Activated B cell treated with CpG ODN at 0.5 μM for 24 hours (primary cell): ENCODE measurements around the gene NFASC. TPM values are rescaled to one million over a fixed set of nuclear protein-coding genes. Genes with fewer than 3 reads are reported as not detected.

Source experiments
- ATAC-seq: fragments of 200-7000 bp; cut with Tn5 transposase; one replicate; pipeline ENCODE4 v1.10.0; 2021; ENCODE audit warnings: low read depth, mild to moderate bottlenecking, moderate library complexity
- CTCF ChIA-PET: fragments of 350-600 bp; sonication (Branson Sonifier 250); formaldehyde crosslinking; loops from one replicate; lab custom pipeline; 2021; ENCODE audit warnings: antibody characterized with exemption; lab: Charles Lee
- POLR2A ChIA-PET: fragments of 350-600 bp; sonication (Branson Sonifier 250); formaldehyde crosslinking; loops from one replicate; lab custom pipeline; 2021; ENCODE audit warnings: antibody characterized with exemption; lab: Charles Lee
- DNase-seq: peaks from one replicate; pipeline ENCODE4 v3.0.0; 2022
- H3K27ac Mint-ChIP-seq: one replicate; pipeline ENCODE4 v1.8.0; 2020; ENCODE audit warnings: mixed read lengths
- H3K27me3 Mint-ChIP-seq: one replicate; pipeline ENCODE4 v1.8.0; 2021; ENCODE audit warnings: mixed read lengths
- H3K36me3 Mint-ChIP-seq: one replicate; pipeline ENCODE4 v1.8.0; 2021; ENCODE audit warnings: low read depth, mixed read lengths
- H3K4me1 Mint-ChIP-seq: one replicate; pipeline ENCODE4 v1.8.0; 2021; ENCODE audit warnings: mixed read lengths
- H3K4me3 Mint-ChIP-seq: one replicate; pipeline ENCODE4 v1.8.0; 2020; ENCODE audit warnings: mild to moderate bottlenecking, mixed read lengths
- H3K9me3 Mint-ChIP-seq: one replicate; pipeline ENCODE4 v1.8.0; 2020; ENCODE audit warnings: mixed read lengths
- intact Hi-C: fragments of 100-400 bp; cut with micrococcal nuclease; formaldehyde crosslinking; loops from one replicate; pipeline ENCODE4 v1.15.1; 2024
- total RNA-seq: library from RNA; stranded (reverse); gene quantifications from 2 replicates; pipeline ENCODE4 v1.2.3, GENCODE V29; 2022
- TF ChIP-seq, protein P1 (sequence below): fragments of 200-600 bp; IDR thresholded peaks from one replicate; pipeline ENCODE4 v1.8.0; 2022; ENCODE audit warnings: antibody characterized with exemption, mild to moderate bottlenecking

Gene NFASC
- total RNA-seq, 1 donor from 2014 or later = 0.07 TPM

GRCh38 chr1:204888294-204888693 lies 17.6 kb downstream of the NFASC start:
- intact Hi-C loops = no loop called here
- DNase-seq (no peak), ATAC-seq (no peak)
- peaks cover 7% of the 10 kb centered on the region for H3K27me3 Mint-ChIP-seq
- no peaks in the 10 kb centered on the region for H3K36me3 Mint-ChIP-seq
- no peak overlapping the region for H3K4me3 Mint-ChIP-seq
- CTCF ChIA-PET = no interaction called here
- peaks cover 12% of the 10 kb centered on the region for H3K4me1 Mint-ChIP-seq
- H3K9me3 Mint-ChIP-seq = no peaks in the 10 kb centered on the region
- H3K27ac Mint-ChIP-seq = no peak overlapping the region
- TF ChIP-seq, protein P1, sequence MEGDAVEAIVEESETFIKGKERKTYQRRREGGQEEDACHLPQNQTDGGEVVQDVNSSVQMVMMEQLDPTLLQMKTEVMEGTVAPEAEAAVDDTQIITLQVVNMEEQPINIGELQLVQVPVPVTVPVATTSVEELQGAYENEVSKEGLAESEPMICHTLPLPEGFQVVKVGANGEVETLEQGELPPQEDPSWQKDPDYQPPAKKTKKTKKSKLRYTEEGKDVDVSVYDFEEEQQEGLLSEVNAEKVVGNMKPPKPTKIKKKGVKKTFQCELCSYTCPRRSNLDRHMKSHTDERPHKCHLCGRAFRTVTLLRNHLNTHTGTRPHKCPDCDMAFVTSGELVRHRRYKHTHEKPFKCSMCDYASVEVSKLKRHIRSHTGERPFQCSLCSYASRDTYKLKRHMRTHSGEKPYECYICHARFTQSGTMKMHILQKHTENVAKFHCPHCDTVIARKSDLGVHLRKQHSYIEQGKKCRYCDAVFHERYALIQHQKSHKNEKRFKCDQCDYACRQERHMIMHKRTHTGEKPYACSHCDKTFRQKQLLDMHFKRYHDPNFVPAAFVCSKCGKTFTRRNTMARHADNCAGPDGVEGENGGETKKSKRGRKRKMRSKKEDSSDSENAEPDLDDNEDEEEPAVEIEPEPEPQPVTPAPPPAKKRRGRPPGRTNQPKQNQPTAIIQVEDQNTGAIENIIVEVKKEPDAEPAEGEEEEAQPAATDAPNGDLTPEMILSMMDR = no peak
- POLR2A ChIA-PET = no interaction called here

DNA sequence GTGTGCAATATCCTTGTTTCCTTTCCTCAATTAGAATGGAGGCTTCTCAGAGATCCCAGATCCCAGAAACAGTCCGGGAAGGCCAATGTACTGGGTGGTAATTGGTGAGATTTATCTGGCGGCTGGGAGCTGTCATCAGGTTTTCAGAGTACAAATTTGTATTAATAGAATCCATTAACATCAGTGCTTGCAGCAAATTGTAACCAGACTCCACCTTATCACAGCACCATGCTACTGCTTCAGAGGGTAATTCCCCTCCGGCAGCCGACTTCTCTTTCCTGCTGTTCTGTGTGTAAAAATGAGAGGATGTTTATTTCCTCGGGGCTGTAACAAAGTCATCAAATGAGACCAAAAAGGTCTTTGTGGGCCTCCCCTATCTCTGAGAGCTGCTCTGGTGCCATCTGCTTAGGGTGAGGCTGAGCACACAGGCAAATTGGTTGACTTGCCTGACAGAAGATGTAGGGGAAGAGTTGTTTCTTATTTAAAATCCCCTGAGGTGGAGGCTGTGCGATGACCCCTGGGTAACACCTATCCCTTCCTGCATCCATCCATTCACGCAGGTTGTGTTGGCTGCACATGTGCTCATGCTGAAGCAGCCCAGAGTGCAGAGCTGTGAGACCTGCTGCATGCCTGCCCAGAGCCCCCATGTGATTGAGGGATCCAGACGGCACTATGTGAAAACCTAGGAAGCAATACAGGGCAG lies 19.2 kb downstream of the NFASC start:
- peak; percentile 67 for ATAC-seq
- ChIA-PET CTCF (no interaction called here), POLR2A (no interaction called here)
- H3K4me1 Mint-ChIP-seq = peaks cover 12% of the 10 kb centered on the region
- H3K9me3 Mint-ChIP-seq = no peaks in the 10 kb centered on the region
- no peaks in the 10 kb centered on the region for H3K36me3 Mint-ChIP-seq
- no peak for DNase-seq
- no peak overlapping the region for H3K27ac Mint-ChIP-seq
- intact Hi-C loops = no loop called here
- TF ChIP-seq, protein P1 = no peak
- H3K27me3 Mint-ChIP-seq = peaks cover 3% of the 10 kb centered on the region
- H3K4me3 Mint-ChIP-seq = no peak overlapping the region

DNA sequence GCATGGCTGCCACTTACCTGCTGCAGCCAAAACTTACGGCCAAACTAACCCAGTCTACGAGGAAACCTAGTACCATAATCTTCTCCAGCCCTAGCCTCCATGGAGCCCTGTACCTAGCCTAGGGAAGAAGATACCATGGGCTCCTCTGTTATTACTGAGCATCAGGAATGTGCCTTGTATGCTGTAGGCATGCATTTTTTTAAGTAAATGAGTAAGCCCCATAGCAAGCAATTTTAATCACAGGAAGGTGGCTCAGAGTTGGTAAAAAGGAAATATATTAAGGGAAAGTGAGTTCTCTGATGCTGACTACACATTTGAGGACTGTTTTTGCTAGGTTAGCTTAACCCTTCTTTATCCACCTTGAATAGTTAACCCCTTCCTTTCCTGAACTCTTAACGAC lies 21.2 kb downstream of the NFASC start:
- no peak for ATAC-seq
- ChIA-PET CTCF (no interaction called here), POLR2A (no interaction called here)
- H3K27ac Mint-ChIP-seq = no peak overlapping the region
- peaks cover 13% of the 10 kb centered on the region for H3K27me3 Mint-ChIP-seq
- no peak overlapping the region for H3K4me3 Mint-ChIP-seq
- TF ChIP-seq, protein P1 = no peak
- H3K36me3 Mint-ChIP-seq = no peaks in the 10 kb centered on the region
- H3K4me1 Mint-ChIP-seq = peaks cover 12% of the 10 kb centered on the region
- intact Hi-C loops = no loop called here
- no peak for DNase-seq
- H3K9me3 Mint-ChIP-seq = no peaks in the 10 kb centered on the region

- no peaks in the 10 kb centered on the region for H3K36me3 Mint-ChIP-seq
- no peak overlapping the region for H3K27ac Mint-ChIP-seq
- TF ChIP-seq, protein P1 = no peak
- H3K4me3 Mint-ChIP-seq = no peak overlapping the region
- ChIA-PET POLR2A (no interaction called here), CTCF (no interaction called here)
- peaks cover 18% of the 10 kb centered on the region for H3K27me3 Mint-ChIP-seq
- H3K9me3 Mint-ChIP-seq = no peaks in the 10 kb centered on the region
- DNase-seq (no peak), ATAC-seq (no peak)
- peaks cover 12% of the 10 kb centered on the region for H3K4me1 Mint-ChIP-seq
- intact Hi-C loops = no loop called here
Measured at GRCh38 chr1:204894031-204894430, 23.4 kb downstream of the NFASC start.

- Mint-ChIP-seq H3K9me3 (no peaks in the 10 kb centered on the region), H3K4me3 (no peak overlapping the region), H3K4me1 (peaks cover 8% of the 10 kb centered on the region), H3K36me3 (no peaks in the 10 kb centered on the region), H3K27me3 (peaks cover 20% of the 10 kb centered on the region), H3K27ac (no peak overlapping the region)
- ATAC-seq (no peak), DNase-seq (no peak)
- ChIA-PET POLR2A (no interaction called here), CTCF (interaction anchor here (0.6 kb wide), 1 partner anchor 766 kb away, joined by 3 read pairs; no protein-coding TSS in a partner anchor)
- TF ChIP-seq, protein P1 = no peak
- intact Hi-C loops = no loop called here
Measured at GRCh38 chr1:204894606-204895005, 23.9 kb downstream of the NFASC start.
